Neural cell (in vitro differentiated cells): ENCODE results near the gene CD151. TPM values are rescaled to one million over a fixed set of nuclear protein-coding genes. Genes with fewer than 3 reads are reported as not detected.

Experiments
- H2AFZ ChIP-seq: fragments of 200-600, 300-800 bp; sonication (generic), shearing (Covaris generic); 2 replicates; pipeline ENCODE4 v1.6.0; 2014; ENCODE audit warnings: low read depth, mild to moderate bottlenecking, antibody characterized with exemption, low read length, moderate library complexity
- H3F3A ChIP-seq: fragments of 200-600 bp; shearing (Covaris generic); 2 replicates; pipeline ENCODE4 v1.6.1; 2016; ENCODE audit warnings: mild to moderate bottlenecking, moderate library complexity, mixed read lengths, antibody characterized with exemption, low read length; ENCODE audit not compliant: insufficient read depth, poor library complexity, severe bottlenecking
- H3K27ac ChIP-seq: fragments of 200-600, 300-800 bp; sonication (generic), shearing (Covaris generic); 2 replicates; pipeline ENCODE4 v1.5.1; 2014; ENCODE audit warnings: mild to moderate bottlenecking, low read length, moderate library complexity
- H3K27me3 ChIP-seq: fragments of 300-800, 200-600 bp; sonication (generic), shearing (Covaris generic); 2 replicates; pipeline ENCODE4 v1.6.0; 2014; ENCODE audit warnings: mild to moderate bottlenecking, low read depth, low read length, moderate library complexity; ENCODE audit not compliant: insufficient read depth
- H3K36me3 ChIP-seq: fragments of 300-800, 200-600 bp; sonication (generic), shearing (Covaris generic); 2 replicates; pipeline ENCODE4 v1.5.1; 2014; ENCODE audit warnings: mild to moderate bottlenecking, antibody characterized with exemption, low read length, moderate library complexity; ENCODE audit not compliant: insufficient read depth
- H3K4me2 ChIP-seq: fragments of 300-800, 200-600 bp; sonication (generic), shearing (Covaris generic); 2 replicates; pipeline ENCODE4 v1.6.0; 2014; ENCODE audit warnings: mild to moderate bottlenecking, low read length
- H3K4me3 ChIP-seq: fragments of 300-800, 200-600 bp; sonication (generic), shearing (Covaris generic); 2 replicates; pipeline ENCODE4 v1.5.1; 2014; ENCODE audit warnings: mild to moderate bottlenecking, low read length, moderate library complexity
- H3K79me2 ChIP-seq: fragments of 200-600 bp; shearing (Covaris generic); replicated peaks from 2 replicates; pipeline ENCODE4 v1.6.0; 2014; ENCODE audit warnings: mild to moderate bottlenecking, low read length, moderate library complexity; ENCODE audit not compliant: insufficient read depth
- H3K9ac ChIP-seq: fragments of 300-800, 200-600 bp; sonication (generic), shearing (Covaris generic); 2 replicates; pipeline ENCODE4 v1.6.1; 2016; ENCODE audit warnings: mild to moderate bottlenecking, low read length, mixed read lengths
- H3K9me2 ChIP-seq: fragments of 200-600 bp; shearing (Covaris generic); 2 replicates; pipeline ENCODE4 v1.6.1; 2016; ENCODE audit warnings: mild to moderate bottlenecking, low read length, mixed read lengths; ENCODE audit not compliant: insufficient read depth
- H3K9me3 ChIP-seq: fragments of 200-600, 300-800 bp; sonication (generic), shearing (Covaris generic); 2 replicates; pipeline ENCODE4 v1.6.1; 2016; ENCODE audit warnings: mild to moderate bottlenecking, mixed run types, low read length, moderate library complexity, mixed read lengths
- H4K20me1 ChIP-seq: fragments of 200-600 bp; shearing (Covaris generic); 2 replicates; pipeline ENCODE4 v1.6.1; 2016; ENCODE audit warnings: mild to moderate bottlenecking, mixed run types; ENCODE audit not compliant: insufficient read depth
- CTCF ChIP-seq: fragments of 450-650 bp; IDR thresholded peaks from 2 replicates; pipeline ENCODE4 v1.5.1; 2014; ENCODE audit warnings: antibody characterized with exemption, mild to moderate bottlenecking, moderate library complexity; ENCODE audit not compliant: poor library complexity, severe bottlenecking
- EP300 ChIP-seq: fragments of 450-650 bp; conservative IDR thresholded peaks from 2 replicates; pipeline ENCODE4 v1.6.1; 2014; ENCODE audit warnings: antibody characterized with exemption, mild to moderate bottlenecking, moderate library complexity; ENCODE audit not compliant: poor library complexity, severe bottlenecking
- EZH2 ChIP-seq: fragments of 200-600, 300-800 bp; shearing (Covaris generic), sonication (generic); IDR thresholded peaks from 2 replicates; pipeline ENCODE4 v1.6.1; 2014; ENCODE audit warnings: antibody characterized with exemption, low read length, borderline replicate concordance, mild to moderate bottlenecking; ENCODE audit not compliant: insufficient read depth, poor library complexity, severe bottlenecking
- MXI1 ChIP-seq: fragments of 450-650 bp; conservative IDR thresholded peaks from 2 replicates; pipeline ENCODE4 v1.6.1; 2014; ENCODE audit warnings: antibody characterized with exemption, mild to moderate bottlenecking; ENCODE audit not compliant: poor library complexity, severe bottlenecking
- POLR2AphosphoS5 ChIP-seq: IDR thresholded peaks from 2 replicates; pipeline ENCODE4 v1.6.1; 2012
- RAD21 ChIP-seq: fragments of 450-650 bp; conservative IDR thresholded peaks from 2 replicates; pipeline ENCODE4 v1.6.1; 2014; ENCODE audit warnings: antibody characterized with exemption, mild to moderate bottlenecking, moderate library complexity
- REST ChIP-seq: IDR thresholded peaks from 2 replicates; pipeline ENCODE4 v1.6.1; 2012; ENCODE audit warnings: borderline replicate concordance
- SMC3 ChIP-seq: fragments of 450-650 bp; conservative IDR thresholded peaks from 2 replicates; pipeline ENCODE4 v1.6.1; 2014; ENCODE audit warnings: antibody characterized with exemption, mild to moderate bottlenecking, moderate library complexity; ENCODE audit not compliant: poor library complexity
- TAF1 ChIP-seq: IDR thresholded peaks from 2 replicates; pipeline ENCODE4 v1.6.1; 2012; ENCODE audit warnings: low read depth
- polyA plus RNA-seq: library from polyadenylated mRNA; depleted of rRNA; stranded (reverse); fragments of >200 nt; gene quantifications from 2 replicates; pipeline ENCODE4 v1.2.3, GENCODE V29; 2014

The CD151 gene
- polyA plus RNA-seq, 1 donor from 2014 or later = 70.8 TPM

GRCh38 chr11:853682-854448, 21.1 kb downstream of the CD151 start:
- no peak overlapping the region for H3K4me2 ChIP-seq
- H3K27ac ChIP-seq = no peak overlapping the region
- H3K9me2 ChIP-seq = no peaks in the 10 kb centered on the region
- no peaks in the 10 kb centered on the region for H3K9me3 ChIP-seq
- H3F3A ChIP-seq = no peaks in the 10 kb centered on the region
- no peaks in the 10 kb centered on the region for H3K79me2 ChIP-seq
- H3K9ac ChIP-seq = no peak overlapping the region
- no peaks in the 10 kb centered on the region for H3K36me3 ChIP-seq
- H4K20me1 ChIP-seq = no peaks in the 10 kb centered on the region
- H3K27me3 ChIP-seq = peaks cover 5% of the 10 kb centered on the region
- H3K4me3 ChIP-seq = no peak overlapping the region
- H2AFZ ChIP-seq = no peak overlapping the region
- TF ChIP-seq MXI1 (no peak), SMC3 (no peak), EZH2 (no peak), REST (no peak), CTCF (no peak), POLR2AphosphoS5 (no peak), EP300 (no peak), TAF1 (no peak), RAD21 (no peak)

GRCh38 chr11:854601-855329, 22.0 kb downstream of the CD151 start:
- peaks cover 5% of the 10 kb centered on the region for H3K27me3 ChIP-seq
- H3K9me2 ChIP-seq = no peaks in the 10 kb centered on the region
- H3K27ac ChIP-seq = no peak overlapping the region
- no peaks in the 10 kb centered on the region for H3K36me3 ChIP-seq
- TF ChIP-seq MXI1 (no peak), RAD21 (no peak), TAF1 (no peak), EZH2 (no peak), CTCF (no peak), SMC3 (no peak), POLR2AphosphoS5 (no peak), REST (no peak), EP300 (no peak)
- peak overlapping the region; percentile 53 for H3K9ac ChIP-seq
- no peak overlapping the region for H3K4me2 ChIP-seq
- no peaks in the 10 kb centered on the region for H4K20me1 ChIP-seq
- H2AFZ ChIP-seq = no peak overlapping the region
- H3K79me2 ChIP-seq = no peaks in the 10 kb centered on the region
- no peak overlapping the region for H3K4me3 ChIP-seq
- no peaks in the 10 kb centered on the region for H3K9me3 ChIP-seq
- no peaks in the 10 kb centered on the region for H3F3A ChIP-seq
